Measurements from ENCODE around the gene POU5F2. TPM values are rescaled to one million over a fixed set of nuclear protein-coding genes. Genes with fewer than 3 reads are reported as not detected.

Gene POU5F2, protein sequence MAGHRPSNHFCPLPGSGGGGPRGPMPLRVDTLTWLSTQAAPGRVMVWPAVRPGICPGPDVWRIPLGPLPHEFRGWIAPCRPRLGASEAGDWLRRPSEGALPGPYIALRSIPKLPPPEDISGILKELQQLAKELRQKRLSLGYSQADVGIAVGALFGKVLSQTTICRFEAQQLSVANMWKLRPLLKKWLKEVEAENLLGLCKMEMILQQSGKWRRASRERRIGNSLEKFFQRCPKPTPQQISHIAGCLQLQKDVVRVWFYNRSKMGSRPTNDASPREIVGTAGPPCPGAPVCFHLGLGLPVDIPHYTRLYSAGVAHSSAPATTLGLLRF
- 6.5 TPM for total RNA-seq (ENCODE audit: insufficient read depth, low replicate concordance)

DNA sequence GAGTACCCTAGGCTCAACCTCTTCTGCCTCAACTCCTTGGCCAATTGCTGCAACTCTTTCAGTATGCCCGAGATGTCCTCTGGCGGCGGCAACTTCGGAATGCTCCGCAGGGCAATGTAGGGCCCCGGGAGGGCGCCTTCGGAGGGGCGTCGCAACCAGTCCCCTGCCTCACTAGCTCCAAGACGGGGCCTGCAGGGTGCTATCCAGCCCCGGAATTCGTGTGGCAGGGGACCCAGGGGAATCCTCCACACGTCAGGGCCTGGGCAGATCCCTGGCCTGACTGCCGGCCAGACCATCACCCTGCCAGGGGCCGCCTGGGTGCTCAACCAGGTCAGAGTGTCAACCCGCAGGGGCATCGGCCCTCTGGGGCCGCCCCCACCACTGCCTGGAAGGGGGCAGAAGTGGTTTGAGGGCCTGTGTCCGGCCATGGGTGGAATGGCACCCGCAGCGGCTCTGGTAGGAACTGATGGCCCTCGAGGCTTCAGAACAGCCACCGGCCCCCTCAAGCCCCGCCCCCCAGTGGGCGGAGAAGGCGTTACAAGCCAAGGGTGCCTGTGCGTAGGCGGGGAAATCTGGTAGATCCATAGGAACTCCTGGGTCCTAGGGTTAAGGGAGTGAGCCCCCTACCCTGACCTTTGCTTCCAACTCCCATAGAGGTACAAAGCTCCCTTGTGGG, at the start of gene POU5F2:
Gene POU5F2 (minus strand): TSS at position 465 of the 676 bp plus-strand sequence. CDS start 37 bp downstream, at position 428.
- DNase-seq (ENCODE audit: low spot score) = no peak

DNA sequence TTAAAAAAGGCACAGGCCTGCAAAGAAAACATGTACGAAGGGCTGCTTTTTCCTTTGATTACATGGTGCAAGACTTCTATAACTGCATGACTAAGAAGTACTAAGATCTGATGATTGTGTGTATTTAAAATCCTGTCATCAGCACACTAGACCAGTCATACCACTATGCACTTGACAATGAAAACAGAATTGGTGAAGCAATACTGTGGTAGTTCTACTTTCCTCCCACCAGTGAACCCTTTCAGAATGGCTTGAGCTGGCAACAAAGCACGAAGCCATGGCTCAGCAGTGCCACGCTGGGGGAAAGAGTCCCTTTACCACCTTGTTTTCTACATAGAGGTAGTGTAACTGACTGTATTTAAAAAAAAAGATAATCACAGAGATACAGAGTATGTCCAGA, 49.0 kb upstream of the POU5F2 start:
- DNase-seq (ENCODE audit: low spot score) = no peak

DNA sequence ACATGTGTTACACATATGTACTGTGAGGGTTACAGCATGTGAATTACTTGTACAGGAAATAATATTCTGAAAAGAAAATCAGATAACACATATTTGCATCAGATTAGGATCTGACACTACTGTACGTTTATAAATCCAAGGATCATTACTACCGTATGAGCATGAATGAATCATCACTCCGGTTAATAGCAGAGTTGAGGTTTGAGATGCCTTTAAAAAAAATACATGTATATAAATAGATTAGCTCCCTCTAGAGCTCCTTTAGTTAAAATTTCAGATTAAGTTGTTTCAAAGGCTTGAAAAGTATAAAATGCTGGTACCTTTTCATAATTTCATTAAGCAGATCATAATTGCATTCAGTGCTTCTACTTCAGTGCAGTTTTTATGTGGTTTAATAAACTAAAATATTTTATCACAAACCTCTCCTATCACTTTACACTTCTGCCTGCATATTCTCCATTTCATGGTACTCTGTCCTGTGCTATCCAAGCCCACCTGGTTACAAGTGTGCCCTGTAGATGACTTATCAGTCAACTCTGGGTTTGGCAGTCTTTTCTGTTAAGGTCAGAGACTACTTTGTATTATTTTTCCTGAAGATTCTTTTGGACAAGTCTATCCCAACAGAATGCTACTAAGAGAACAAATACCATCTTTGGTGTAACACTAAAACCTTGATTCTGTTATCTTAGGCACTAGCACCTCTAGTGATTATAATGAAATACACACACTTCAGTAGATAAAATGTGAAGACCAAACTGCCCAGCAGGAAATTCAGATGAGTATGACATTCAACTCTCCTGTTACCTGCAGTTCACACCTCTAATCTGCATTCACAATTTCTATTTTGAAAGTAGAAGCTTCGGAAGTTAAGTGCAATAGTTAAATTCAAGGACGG, 48.0 kb upstream of the POU5F2 start:
- peak; percentile 16 for DNase-seq (ENCODE audit: low spot score)

DNA sequence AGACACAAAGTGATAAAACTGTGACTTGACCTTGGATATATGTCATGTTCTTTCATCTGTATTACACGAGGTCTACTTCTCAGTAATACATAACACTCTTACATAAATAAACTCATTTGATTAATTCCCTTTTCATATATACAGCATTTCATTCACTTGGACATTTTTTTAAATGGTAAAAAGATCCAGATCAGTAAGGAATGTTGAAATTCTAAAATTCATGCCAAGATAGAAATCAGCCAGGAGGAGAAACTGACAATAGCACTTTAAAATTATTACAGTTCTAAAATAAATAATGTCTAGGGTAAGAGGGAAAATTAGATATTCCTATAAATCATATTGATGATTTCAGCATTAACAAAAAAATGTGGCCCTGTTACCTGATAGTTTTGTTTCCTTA, 46.2 kb upstream of the POU5F2 start:
- DNase-seq (ENCODE audit: low spot score) = no peak

DNA sequence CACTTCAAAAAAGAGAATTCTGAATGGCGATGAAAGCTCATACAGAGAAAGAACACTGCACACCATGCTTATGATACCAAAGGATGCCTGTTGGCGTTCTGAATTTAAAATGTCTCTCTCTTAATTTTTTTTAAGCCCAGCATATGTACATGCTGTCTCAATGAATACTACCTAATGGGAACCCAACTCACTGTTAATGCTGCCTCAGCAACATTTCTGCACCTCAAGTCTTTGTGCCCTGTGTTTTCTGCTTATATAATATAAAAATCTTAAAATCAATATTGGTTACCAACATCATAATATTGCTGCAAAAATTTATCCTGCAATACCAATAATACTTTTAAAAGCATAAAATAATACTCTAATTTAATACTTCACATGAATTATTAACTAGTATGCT, 44.1 kb upstream of the POU5F2 start:
- DNase-seq (ENCODE audit: low spot score) = no peak

DNA sequence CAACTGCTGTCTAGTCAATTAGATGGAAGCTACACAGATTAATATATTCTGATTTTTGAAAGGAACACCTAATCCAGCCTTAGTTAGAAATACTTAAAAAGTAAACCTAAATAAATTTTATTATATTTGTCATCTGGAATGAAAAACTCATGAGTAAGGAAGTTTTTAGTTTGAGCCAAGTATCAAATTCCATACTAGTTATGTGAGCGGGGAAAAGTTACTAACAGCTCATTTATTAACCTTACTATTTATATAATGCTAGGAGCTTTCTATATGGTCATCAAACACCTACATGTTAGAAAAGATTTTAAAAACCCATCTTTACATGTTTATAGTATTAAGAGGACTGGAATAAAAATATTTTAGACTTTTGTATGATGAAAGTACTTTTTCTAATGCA, 41.6 kb upstream of the POU5F2 start:
- no peak for DNase-seq (ENCODE audit: low spot score)

DNA sequence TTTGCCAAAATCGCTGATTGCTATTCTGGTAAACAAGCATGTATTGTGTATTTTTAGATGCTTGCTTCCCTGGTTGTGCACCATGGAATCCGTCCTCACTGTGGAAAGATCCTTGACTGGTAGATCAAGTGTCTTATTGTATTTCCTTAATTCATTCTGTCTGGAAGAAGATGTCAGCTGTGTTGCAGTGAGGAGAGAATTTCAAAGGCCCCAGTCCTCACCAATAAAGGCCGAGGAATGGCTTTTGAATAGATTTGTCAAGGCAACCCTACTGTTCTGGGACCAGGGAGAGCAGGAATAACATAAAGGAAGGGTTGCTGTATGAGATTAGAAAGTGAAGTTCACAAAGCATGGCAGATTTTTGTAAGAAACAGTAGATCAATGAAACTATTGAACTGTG, 36.2 kb upstream of the POU5F2 start:
- DNase-seq (ENCODE audit: low spot score) = no peak

DNA sequence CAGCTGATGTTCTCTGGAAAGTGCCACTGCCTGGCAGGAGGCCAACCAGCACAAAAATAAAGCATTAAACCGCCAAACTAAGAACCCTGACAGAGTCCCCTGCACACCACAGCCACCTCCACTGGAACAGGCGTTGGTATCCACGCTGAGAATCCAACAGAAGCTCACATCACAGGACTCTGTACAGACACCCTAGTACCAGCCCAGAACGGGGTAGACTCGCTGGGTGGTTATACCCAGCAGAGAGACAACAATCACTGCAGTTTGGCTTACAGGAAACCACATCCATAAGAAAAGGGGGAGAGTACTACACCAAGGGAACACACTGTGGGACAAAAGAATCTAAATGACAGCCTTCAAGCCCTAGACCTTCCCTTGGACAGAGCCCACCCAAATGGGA, 15.0 kb upstream of the POU5F2 start:
- no peak for DNase-seq (ENCODE audit: low spot score)

DNA sequence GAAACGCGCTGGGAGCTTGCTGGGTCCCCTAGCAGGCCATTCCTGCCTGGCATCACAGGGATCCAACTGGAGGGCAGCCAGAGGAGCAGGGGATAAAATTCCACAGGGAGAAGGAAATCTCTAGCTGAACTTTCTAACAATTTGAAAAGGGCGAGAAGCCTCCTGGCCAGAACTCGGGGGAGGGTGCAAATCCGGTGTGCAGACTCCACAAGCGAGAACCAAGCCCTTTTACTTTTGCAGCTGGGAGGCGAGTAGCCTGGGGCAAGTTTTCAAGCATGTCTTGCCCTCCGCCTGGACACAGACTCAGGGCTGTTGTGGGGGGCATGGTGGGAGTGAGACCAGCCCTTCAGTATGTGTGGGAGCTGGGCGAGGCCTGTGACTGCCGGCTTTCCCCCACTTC, 14.3 kb upstream of the POU5F2 start:
- no peak for DNase-seq (ENCODE audit: low spot score)

DNA sequence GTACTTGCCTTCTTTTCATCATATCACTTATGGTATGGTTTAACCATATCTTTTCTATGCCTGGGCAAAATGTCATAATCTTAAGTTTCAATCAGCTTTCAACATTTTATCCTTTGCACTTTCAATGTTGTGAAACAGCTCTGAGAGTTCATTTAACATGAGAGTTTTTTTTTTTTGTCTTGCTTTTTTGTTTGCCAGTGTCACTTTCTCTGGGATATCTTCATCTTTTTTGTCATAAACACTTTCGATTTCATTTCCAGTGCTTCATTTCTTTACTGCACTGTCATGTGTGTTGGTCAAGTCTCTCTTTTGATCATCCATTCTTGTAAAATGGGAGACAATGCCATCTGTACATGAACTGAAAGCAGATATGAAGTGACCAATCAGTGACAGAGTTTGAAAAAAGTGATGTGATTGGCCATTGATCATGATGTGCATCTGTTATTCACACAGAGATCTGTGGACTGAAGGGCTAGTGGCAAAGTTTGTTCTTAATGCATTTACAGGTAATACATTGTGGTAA, 7.5 kb upstream of the POU5F2 start:
- DNase-seq (ENCODE audit: low spot score) = no peak

DNA sequence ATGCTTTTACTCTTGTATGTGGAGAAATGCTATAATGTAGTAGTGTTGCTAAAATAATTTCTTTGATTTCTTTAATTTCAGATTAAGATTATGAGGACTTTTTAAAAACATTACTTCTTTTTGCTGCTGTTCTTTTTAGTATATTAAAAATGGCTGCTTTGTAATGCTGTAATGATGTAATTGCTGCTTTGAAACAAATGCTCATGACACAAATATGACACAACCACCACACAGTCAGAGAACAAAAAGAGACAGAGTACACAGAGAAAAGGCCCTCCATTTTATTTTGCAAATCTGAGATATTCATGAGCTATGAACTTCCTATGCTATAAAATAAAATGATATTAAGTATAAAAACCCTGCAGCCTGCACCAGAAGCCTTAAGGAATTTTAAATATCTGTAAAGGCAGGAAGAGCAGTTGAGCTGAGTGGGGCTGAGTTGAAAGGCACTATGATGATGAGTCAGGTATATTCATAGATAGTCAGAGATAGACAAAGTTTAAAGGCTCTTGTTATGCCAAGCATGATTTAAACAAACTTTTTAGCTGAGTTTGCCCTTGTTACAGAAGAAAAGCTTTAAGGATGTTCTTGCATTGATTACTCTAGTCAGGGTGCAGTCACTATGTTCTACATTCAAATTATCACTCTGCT, 5.1 kb upstream of the POU5F2 start:
- DNase-seq (ENCODE audit: low spot score) = peak; percentile 62

DNA sequence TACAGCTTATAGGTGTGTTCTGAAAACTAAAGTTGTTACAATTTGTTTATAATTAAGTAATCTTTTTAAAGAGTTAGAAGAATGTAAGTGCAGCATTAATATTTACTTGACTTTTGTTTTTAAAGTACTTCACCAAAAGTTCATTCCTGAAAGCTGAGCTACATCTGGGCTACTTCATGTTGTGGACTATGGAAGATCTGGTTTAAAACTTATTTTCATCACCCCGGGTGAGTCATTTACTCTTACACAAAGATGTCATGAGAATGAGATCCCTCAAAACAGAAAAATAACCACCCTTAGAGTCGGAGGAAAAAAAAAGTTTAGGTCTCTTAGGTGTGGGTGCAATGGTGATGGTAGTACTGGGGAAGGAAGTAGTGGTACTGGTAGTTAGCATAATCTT, 5.1 kb downstream of the POU5F2 start:
- DNase-seq (ENCODE audit: low spot score) = no peak

DNA sequence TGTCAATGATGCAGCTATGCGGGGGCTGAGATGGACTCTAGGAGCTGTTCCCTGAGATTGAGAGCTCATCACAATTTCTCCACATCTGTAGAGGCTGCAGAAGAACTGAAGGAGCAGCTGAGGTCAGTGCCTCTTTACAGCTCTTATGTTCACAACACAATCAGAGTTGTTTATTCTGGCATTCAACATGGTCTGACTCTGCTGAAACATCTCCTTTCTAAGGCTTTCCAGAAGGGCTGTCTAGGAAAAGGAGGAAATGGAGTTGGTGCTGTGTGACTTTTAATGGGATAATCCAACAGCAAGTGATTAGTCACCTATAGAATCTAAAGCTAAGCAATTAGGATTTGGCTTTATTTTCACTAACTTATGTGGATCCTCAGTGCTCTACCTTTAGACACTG, 6.0 kb downstream of the POU5F2 start:
- no peak for DNase-seq (ENCODE audit: low spot score)

DNA sequence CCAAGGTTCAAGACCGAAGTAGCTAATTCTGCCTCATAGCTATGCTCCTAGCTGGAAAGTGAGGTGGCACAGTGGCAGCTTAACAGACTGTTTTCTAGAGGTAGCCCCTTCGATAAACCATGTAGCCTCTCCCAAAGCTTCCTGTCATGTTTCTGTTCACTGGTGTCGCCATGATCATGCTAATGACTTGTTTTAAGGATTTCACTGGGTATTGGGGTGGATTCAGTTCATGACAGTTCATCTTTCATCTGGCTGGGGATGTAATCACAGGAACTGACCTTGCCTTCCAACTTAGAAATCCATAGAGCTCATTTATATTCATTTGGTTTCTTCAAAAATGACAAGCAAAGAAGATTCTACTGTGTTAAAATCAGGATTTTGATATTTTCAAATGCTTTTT, 9.4 kb downstream of the POU5F2 start:
- DNase-seq (ENCODE audit: low spot score) = no peak

DNA sequence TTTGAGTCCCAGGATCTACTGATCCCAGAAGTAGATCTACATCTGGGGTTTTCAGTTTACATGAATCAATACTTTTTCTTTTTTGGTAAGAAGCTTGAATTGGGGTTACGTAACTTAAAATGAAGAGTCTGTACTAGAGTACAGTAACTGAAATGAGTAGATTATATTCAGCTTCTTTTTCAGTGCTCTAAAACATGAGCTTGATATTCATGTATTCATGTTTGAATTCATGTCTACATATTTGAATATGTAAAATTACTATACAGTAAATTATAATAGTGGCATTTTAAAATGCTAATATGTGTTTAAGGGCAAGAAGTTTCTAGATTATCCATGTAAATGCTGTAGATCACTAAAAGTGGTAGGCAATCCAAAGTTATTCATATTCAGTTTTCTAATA, 14.8 kb downstream of the POU5F2 start:
- DNase-seq (ENCODE audit: low spot score) = no peak

DNA sequence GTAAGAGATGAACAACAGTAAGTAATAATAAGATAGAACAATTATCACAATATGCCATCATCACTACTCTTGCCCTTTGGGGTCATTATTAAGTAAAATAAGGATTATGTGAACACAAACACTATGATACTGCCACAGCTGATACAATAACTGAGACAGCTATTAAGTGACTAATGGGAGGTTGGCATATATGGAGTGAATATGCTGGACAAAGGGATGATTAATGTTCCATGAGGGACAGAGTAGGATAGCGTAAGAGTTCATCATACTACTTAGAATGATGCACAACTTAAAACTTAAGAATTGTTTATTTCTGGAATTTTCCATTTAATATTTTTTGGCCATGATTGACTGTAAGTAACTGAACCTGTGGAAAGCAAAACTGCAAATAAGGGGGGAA, 16.6 kb downstream of the POU5F2 start:
- DNase-seq (ENCODE audit: low spot score) = no peak

DNA sequence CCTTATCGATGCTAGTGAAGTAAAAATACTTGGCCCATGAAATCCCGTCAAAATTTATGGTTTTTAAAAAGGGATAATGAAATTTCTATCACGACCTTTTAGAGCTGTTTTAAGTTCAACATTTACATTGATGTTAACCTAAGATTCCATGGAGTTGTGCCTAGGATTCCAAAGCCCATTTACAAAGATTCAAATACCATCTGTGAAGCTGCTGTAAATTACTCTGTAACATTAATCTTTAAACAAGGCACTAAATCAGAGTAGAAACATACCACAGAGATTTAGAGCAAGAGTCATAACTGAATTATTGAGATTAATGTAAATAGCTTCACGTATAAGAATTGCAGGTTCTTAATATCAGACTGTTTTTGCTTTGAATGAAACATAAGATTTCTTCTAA, 17.7 kb downstream of the POU5F2 start:
- peak; percentile 23 for DNase-seq (ENCODE audit: low spot score)

DNA sequence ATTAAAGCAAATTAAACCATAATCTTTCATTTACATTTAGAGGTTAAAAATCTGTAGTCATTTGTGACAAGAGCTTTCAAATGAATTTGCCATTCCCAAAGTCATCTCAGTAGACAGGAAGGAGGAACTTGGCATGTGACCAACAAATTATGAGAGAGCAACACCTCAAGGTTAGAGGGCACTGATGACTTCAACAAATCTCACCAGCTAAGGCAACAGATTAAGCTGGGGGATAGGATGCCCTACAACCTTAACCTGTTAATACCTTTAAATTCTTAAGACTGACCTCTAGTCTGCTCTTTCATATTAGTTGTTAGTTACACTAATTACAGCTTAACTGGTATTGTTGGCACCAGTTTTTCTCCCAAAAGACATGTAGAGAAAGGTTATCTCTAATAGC, 18.4 kb downstream of the POU5F2 start:
- no peak for DNase-seq (ENCODE audit: low spot score)

DNA sequence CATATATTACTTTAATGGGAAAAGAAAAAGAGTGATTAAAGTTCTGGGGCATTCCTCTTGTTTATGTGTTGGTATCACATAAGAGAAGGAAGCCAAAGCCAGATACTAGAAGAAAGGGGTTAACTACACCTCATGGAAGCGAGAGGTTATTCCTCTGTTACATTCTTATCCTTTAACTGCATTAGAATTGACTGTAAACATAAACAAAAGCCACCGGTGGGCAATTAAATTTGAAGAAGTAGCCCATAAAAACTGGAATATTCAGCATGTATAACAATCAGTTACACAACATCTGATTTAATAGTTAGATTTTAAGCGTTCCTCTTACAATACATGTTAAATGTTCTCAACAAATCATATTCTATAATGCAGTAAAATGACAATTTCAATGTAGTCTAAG, 18.8 kb downstream of the POU5F2 start:
- DNase-seq (ENCODE audit: low spot score) = no peak

DNA sequence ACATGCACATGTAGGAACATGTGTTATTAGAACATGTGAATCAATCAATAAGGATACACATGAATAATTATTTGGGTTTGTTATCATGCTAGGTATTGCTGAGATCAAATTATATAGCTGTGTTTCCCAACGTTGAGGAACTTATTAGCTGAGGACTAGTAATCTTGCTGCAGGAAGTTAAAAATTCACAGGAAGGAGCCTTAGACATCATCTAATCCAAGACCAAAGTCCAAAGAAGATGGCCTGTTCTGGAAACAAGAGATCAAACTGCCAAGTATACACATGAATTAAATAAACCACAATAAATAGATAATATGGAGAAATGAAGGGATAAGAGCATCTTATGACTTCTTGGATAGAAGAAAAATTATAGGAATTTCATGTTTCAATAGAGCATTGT, 19.9 kb downstream of the POU5F2 start:
- no peak for DNase-seq (ENCODE audit: low spot score)

DNA sequence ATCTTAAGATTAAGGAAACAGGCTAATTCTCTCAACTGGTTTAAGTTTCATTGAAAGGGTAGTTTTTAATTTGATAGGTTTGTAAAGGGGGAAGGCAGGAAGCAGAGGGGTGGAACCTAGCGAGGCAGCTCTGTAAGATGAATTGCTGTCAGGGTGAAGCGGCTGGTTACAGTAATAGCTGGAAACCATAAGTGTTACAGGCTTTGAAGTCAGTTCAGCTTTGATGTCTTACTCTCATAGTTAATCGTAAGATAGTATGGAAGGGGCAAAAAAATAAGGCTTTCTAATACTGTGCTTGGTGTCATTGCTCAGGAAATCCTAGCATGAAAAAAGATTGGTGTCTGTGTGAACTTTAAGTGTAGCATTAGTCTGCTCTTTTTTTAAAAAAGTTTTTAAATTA, 20.3 kb downstream of the POU5F2 start:
- peak; percentile 57 for DNase-seq (ENCODE audit: low spot score)

DNA sequence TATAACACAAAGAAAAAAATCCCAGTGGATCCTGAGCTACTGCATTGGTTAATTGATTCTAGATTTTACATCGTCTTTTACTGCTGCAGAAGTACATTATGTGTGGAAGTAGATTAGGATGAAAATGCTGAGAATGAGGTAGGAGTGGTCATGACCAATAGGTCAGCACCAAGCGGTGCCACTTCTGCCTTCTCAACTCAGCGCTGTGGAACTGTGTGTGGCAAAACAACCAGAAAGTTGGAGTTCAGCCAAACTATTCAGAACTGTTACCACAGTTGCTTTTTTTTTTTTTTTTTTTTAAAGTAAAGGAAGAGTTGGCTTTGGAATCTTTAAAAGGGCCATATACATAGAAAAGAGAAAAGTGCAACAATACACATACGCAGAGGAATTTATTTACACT, 24.2 kb downstream of the POU5F2 start:
- no peak for DNase-seq (ENCODE audit: low spot score)

Measured in umbilical cord (tissue), 2 donors.